ENCODE results near the gene LSMEM2. TPM values are rescaled to one million over a fixed set of nuclear protein-coding genes. Genes with fewer than 3 reads are reported as not detected.

LSMEM2 gene
- total RNA-seq, 3 donors from 2014 or later (not counting 1 experiment from before 2014, with no cell fraction given), result not detected

- Mint-ChIP-seq H3K27me3 (ENCODE audit: low read depth in 2 of 2) (no peaks in the 10 kb centered on the region), H3K9me3 (no peaks in the 10 kb centered on the region), H3K36me3 (no peaks in the 10 kb centered on the region), H3K4me3 (no peak overlapping the region), H3K27ac (peak overlapping the region in 1 of 2 donors; percentile 77), H3K4me1 (peaks cover 18 to 51% of the 10 kb centered on the region in 2 donors)
- Histone ChIP-seq H3K27ac (ENCODE audit: low read length) (no peak overlapping the region), H3K27me3 (ENCODE audit: control insufficient read depth, insufficient read depth, low read length) (no peaks in the 10 kb centered on the region), H3K9me3 (ENCODE audit: control insufficient read depth, insufficient read depth, low read length) (no peaks in the 10 kb centered on the region), H3K4me3 (ENCODE audit: low read length) (no peak overlapping the region), H3K36me3 (ENCODE audit: control insufficient read depth, insufficient read depth, low read length) (peaks cover 71% of the 10 kb centered on the region), H3K4me1 (ENCODE audit: control insufficient read depth, insufficient read depth, low read length) (peaks cover 55% of the 10 kb centered on the region)
- WGBS (ENCODE audit: insufficient coverage), result 98% methylated on average over 9 of the region's 9 CpGs
- no peak for TF ChIP-seq CTCF (IDR thresholded peaks at IDR 0.05)
- ATAC-seq (no peak), DNase-seq (no peak)
- intact Hi-C loops (cut with micrococcal nuclease), result no loop called here
These were observed 23.7 kb upstream of the LSMEM2 start for GRCh38 chr3:50255251-50255615.

- peaks cover 5 to 34% of the 10 kb centered on the region in 2 donors for H3K4me1 Mint-ChIP-seq
- no peak for ATAC-seq
- no peaks in the 10 kb centered on the region for H3K27me3 ChIP-seq (ENCODE audit: control insufficient read depth, insufficient read depth, low read length)
- TF ChIP-seq CTCF (IDR thresholded peaks at IDR 0.05), result peak; percentile 30
- H3K27ac ChIP-seq (ENCODE audit: low read length), result no peak overlapping the region
- H3K36me3 Mint-ChIP-seq, result no peaks in the 10 kb centered on the region
- H3K27me3 Mint-ChIP-seq (ENCODE audit: low read depth in 2 of 2), result no peaks in the 10 kb centered on the region
- no peaks in the 10 kb centered on the region for H3K9me3 Mint-ChIP-seq
- WGBS (ENCODE audit: insufficient coverage), result 96% methylated on average over 20 of the region's 20 CpGs
- no peaks in the 10 kb centered on the region for H3K9me3 ChIP-seq (ENCODE audit: control insufficient read depth, insufficient read depth, low read length)
- H3K36me3 ChIP-seq (ENCODE audit: control insufficient read depth, insufficient read depth, low read length), result peaks cover 62% of the 10 kb centered on the region
- peak overlapping the region; percentile 2 for H3K4me3 Mint-ChIP-seq
- H3K4me1 ChIP-seq (ENCODE audit: control insufficient read depth, insufficient read depth, low read length), result peaks cover 46% of the 10 kb centered on the region
- peak overlapping the region; percentile 39 to 50 for H3K27ac Mint-ChIP-seq
- H3K4me3 ChIP-seq (ENCODE audit: low read length), result no peak overlapping the region
- intact Hi-C loops (cut with micrococcal nuclease), result no loop called here
- peak in 1 of 2 donors; percentile 55 for DNase-seq
These were observed 21.7 kb upstream of the LSMEM2 start for GRCh38 chr3:50256978-50257890.

GRCh38 chr3:50258029-50258680, 20.7 kb upstream of the LSMEM2 start:
- no peak for ATAC-seq
- no peak for TF ChIP-seq CTCF (IDR thresholded peaks at IDR 0.05)
- Mint-ChIP-seq H3K27me3 (ENCODE audit: low read depth in 2 of 2) (no peaks in the 10 kb centered on the region), H3K4me3 (peak overlapping the region; percentile 17), H3K9me3 (no peaks in the 10 kb centered on the region), H3K4me1 (peaks cover 5 to 33% of the 10 kb centered on the region in 2 donors), H3K27ac (peak overlapping the region; percentile 54 to 71), H3K36me3 (no peaks in the 10 kb centered on the region)
- Histone ChIP-seq H3K4me3 (ENCODE audit: low read length) (no peak overlapping the region), H3K27ac (ENCODE audit: low read length) (no peak overlapping the region), H3K27me3 (ENCODE audit: control insufficient read depth, insufficient read depth, low read length) (no peaks in the 10 kb centered on the region), H3K4me1 (ENCODE audit: control insufficient read depth, insufficient read depth, low read length) (peaks cover 37% of the 10 kb centered on the region), H3K36me3 (ENCODE audit: control insufficient read depth, insufficient read depth, low read length) (peaks cover 53% of the 10 kb centered on the region), H3K9me3 (ENCODE audit: control insufficient read depth, insufficient read depth, low read length) (no peaks in the 10 kb centered on the region)
- intact Hi-C loops (cut with micrococcal nuclease), result no loop called here
- no peak for DNase-seq
- WGBS (ENCODE audit: insufficient coverage), result 98% methylated on average over 10 of the region's 17 CpGs

Data from natural killer cell (primary cell).